Kidney epithelial cell (primary cell): Measurements from ENCODE around the gene C15orf40. TPM values are rescaled to one million over a fixed set of nuclear protein-coding genes. Genes with fewer than 3 reads are reported as not detected.

Experiments used
- DNase-seq: peaks from one replicate; pipeline ENCODE4 v3.0.0-alpha.2; 2010; ENCODE audit warnings: low read depth
- H3K27me3 ChIP-seq: 2 replicates; pipeline ENCODE4 v1.6.0; 2011; ENCODE audit warnings: low read length; ENCODE audit not compliant: control insufficient read depth, insufficient read depth
- H3K36me3 ChIP-seq: 2 replicates; pipeline ENCODE4 v1.5.1; 2011; ENCODE audit warnings: low read length; ENCODE audit not compliant: control insufficient read depth, insufficient read depth
- H3K4me3 ChIP-seq: 2 replicates; pipeline ENCODE4 v1.5.1; 2011; ENCODE audit warnings: low read depth, mild to moderate bottlenecking, control low read depth, low read length
- CTCF ChIP-seq: IDR thresholded peaks from 2 replicates; pipeline ENCODE4 v1.5.1; 2011; ENCODE audit warnings: mild to moderate bottlenecking, moderate library complexity, low read length, control low read depth, inconsistent platforms; ENCODE audit not compliant: insufficient read depth, poor library complexity, severe bottlenecking
- total RNA-seq: library from RNA; depleted of rRNA; stranded (reverse); fragments of >200 nt; gene quantifications from 2 replicates; pipeline ENCODE4 v1.2.3, GENCODE V29; 2015

C15orf40 gene
- total RNA-seq, 1 donor from 2014 or later = 9.9 TPM

DNA sequence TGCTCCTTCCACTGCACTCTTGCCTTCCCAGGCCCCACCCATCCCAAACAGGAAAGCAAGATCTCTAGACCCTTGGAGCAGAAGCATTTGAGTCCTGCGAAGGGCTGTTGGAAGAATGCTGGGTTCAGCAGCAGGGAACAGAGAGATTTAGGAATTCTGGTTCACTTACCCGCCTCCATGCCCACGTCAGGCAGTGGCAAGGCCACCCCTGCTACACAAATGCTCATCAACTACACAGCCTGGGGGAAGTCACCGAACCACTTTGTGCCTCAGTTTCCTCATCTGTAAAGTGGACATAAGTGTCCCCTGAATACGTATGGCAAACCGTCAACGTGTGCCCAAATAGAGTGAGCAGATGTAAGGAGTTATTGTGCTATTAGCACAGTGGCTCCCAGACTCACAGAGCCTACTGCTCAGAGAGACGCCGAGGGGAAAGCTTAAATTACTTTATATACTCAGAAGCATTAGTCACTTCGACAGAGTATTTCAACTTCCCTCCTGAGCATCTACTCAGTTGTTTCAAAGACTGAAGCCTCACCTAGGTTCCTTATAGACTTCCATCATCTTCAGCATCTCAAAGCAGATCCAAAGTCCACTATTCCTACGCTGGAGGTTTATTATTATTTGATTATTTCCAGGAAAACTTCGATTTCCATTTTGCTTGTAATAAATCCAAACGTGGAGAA, 59.8 kb downstream of the C15orf40 start:
- no peak for DNase-seq
- H3K27me3 ChIP-seq = no peaks in the 10 kb centered on the region
- H3K36me3 ChIP-seq = no peaks in the 10 kb centered on the region
- peak overlapping the region; percentile 57 for H3K4me3 ChIP-seq
- TF ChIP-seq CTCF = no peak

- Histone ChIP-seq H3K27me3 (no peaks in the 10 kb centered on the region), H3K36me3 (no peaks in the 10 kb centered on the region), H3K4me3 (no peak overlapping the region)
- no peak for DNase-seq
- TF ChIP-seq CTCF = no peak
Measured at GRCh38 chr15:82950746-82951370, 60.6 kb downstream of the C15orf40 start.

DNA sequence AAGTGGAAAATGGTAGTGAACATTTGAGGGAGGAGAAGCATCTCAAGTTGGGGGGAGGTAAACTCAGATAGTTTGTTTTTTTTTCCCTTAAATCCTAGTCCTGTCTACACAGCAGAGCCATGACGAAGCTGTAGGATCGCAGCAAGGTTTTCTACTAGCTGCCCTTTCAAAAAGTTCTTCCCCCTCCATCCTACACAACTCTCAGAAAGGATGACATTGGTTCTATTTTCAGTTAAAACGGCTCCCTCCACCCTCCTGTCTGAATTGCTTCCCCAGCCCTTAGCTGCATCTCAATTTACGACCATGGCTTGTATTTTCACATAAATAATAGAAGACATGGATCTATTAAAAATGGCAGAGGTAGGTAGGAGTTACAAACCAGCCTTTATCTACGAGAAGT, 61.1 kb downstream of the C15orf40 start:
- no peak for TF ChIP-seq CTCF
- Histone ChIP-seq H3K4me3 (no peak overlapping the region), H3K27me3 (no peaks in the 10 kb centered on the region), H3K36me3 (no peaks in the 10 kb centered on the region)
- DNase-seq = no peak

- TF ChIP-seq CTCF = no peak
- Histone ChIP-seq H3K36me3 (no peaks in the 10 kb centered on the region), H3K27me3 (no peaks in the 10 kb centered on the region), H3K4me3 (no peak overlapping the region)
- DNase-seq = no peak
Measured at GRCh38 chr15:82946155-82946701, 65.2 kb downstream of the C15orf40 start.

DNA sequence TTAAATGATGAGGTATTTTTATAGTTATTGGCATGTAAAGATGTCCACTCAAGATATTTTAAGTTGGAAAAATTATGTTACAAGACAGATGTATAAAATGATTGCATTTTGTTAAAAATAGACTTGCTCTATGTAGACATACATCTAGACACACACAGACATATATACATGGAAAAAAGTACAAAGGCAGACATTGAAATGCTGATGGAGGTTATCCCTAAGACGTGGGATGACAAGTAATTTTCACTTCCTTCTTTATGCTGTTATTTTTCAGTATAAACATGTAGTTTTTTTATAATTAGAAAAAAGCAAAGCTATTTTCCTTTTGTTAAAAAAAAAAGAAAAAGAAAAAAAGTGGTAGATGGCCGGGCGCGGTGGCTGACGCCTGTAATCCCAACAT, 66.1 kb downstream of the C15orf40 start:
- TF ChIP-seq CTCF = no peak
- Histone ChIP-seq H3K4me3 (no peak overlapping the region), H3K27me3 (no peaks in the 10 kb centered on the region), H3K36me3 (no peaks in the 10 kb centered on the region)
- no peak for DNase-seq
